Measurements from ENCODE around the gene ZNF24. TPM values are rescaled to one million over a fixed set of nuclear protein-coding genes. Genes with fewer than 3 reads are reported as not detected.
A peak's percentile ranks its signal among the peaks of the same experiment; 100 is the strongest.

ZNF24 gene
- total RNA-seq, 1 experiment from 2014 or later: 54.7 TPM

DNA sequence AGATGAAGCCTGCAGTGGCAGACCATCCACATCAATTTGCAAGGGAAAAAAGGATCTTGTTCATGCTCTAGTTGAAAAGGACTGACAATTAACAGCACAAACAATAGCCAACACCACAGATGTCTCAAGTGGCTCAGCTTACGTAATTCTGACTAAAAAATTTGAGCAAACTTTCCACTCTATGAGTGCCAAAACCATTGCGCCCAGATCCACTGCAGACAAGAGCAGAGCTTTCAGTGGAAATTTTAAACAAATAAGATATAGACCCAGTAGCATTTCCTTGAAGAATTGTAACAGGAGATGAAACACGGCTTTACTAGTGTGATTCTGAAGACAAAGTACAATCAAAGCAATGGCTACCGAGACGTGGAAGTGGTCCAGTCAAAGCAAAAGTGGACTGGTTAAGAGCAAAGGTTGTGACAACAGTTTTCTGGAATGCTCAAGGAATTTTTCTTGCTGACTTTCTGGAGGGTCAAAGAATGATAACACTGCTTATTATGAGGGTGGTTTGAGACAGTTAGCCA lies 44.9 kb upstream of the ZNF24 start:
- Histone ChIP-seq H3K27me3 (ENCODE audit: insufficient read depth, low read length) (0 out of 2 replicates have a peak, but pooled peaks cover 6% of the 10 kb centered on the region), H3K27ac (ENCODE audit: low read depth, low read length) (no peak overlapping the region), H3K4me1 (ENCODE audit: control insufficient read depth in 1 of 2, insufficient read depth in 2 of 2, low read length in 2 of 2) (0 out of 4 replicates have a peak, but pooled peaks cover 0 to 4% of the 10 kb centered on the region in 2 experiments), H3K36me3 (ENCODE audit: control insufficient read depth in 1 of 2, insufficient read depth in 2 of 2, low read length in 2 of 2) (no peaks in the 10 kb centered on the region), H3K4me2 (ENCODE audit: low read length) (no peak overlapping the region), H3K9me2 (ENCODE audit: insufficient read depth) (no peaks in the 10 kb centered on the region), H2AFZ (ENCODE audit: low read depth, low read length, poor library complexity, severe bottlenecking) (no peak overlapping the region), H3K9ac (ENCODE audit: low read length) (no peak overlapping the region), H3K4me3 (replicated peaks in 1 of 2; ENCODE audit: low read depth in 1 of 2, low read length in 2 of 2) (no peak overlapping the region), H3K79me2 (ENCODE audit: insufficient read depth, low read length) (no peaks in the 10 kb centered on the region), H4K20me1 (ENCODE audit: insufficient read depth) (no peaks in the 10 kb centered on the region), H3K9me3 (ENCODE audit: control insufficient read depth in 1 of 2, insufficient read depth in 1 of 2, low read depth in 1 of 2, low read length in 2 of 2) (no peaks in the 10 kb centered on the region; a peak in 1 of 4 replicates)
- POLR2A ChIA-PET: no interaction called here
- no peak for DNase-seq (ENCODE audit: low read depth, low spot score)
- CTCF ChIA-PET: no interaction called here
- RAD21 ChIA-PET (ENCODE audit: low non-redundant PET in 1 of 2, low total read pairs in 2 of 2, uncharacterized antibody in 2 of 2, unreplicated experiment in 2 of 2): no interaction called here
- intact Hi-C loops (cut with micrococcal nuclease): loop anchor here (5.0 to 10.0 kb wide), 3 partner anchors 384 to 583 kb away; partner anchors contain the start of gene RMP24
- TF ChIP-seq, protein P1, sequence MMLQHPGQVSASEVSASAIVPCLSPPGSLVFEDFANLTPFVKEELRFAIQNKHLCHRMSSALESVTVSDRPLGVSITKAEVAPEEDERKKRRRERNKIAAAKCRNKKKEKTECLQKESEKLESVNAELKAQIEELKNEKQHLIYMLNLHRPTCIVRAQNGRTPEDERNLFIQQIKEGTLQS (IDR thresholded peaks at IDR 0.05): no peak
- TF ChIP-seq, protein P2, sequence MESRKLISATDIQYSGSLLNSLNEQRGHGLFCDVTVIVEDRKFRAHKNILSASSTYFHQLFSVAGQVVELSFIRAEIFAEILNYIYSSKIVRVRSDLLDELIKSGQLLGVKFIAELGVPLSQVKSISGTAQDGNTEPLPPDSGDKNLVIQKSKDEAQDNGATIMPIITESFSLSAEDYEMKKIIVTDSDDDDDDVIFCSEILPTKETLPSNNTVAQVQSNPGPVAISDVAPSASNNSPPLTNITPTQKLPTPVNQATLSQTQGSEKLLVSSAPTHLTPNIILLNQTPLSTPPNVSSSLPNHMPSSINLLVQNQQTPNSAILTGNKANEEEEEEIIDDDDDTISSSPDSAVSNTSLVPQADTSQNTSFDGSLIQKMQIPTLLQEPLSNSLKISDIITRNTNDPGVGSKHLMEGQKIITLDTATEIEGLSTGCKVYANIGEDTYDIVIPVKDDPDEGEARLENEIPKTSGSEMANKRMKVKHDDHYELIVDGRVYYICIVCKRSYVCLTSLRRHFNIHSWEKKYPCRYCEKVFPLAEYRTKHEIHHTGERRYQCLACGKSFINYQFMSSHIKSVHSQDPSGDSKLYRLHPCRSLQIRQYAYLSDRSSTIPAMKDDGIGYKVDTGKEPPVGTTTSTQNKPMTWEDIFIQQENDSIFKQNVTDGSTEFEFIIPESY (IDR thresholded peaks at IDR 0.05; ENCODE audit: extremely low read depth, insufficient replicate concordance, low read length): no peak
- no peak for TF ChIP-seq SRF (IDR thresholded peaks at IDR 0.05; ENCODE audit: low read depth)
- BruUV-seq (replicated peaks): no TSS peak
- no peak for ATAC-seq

DNA sequence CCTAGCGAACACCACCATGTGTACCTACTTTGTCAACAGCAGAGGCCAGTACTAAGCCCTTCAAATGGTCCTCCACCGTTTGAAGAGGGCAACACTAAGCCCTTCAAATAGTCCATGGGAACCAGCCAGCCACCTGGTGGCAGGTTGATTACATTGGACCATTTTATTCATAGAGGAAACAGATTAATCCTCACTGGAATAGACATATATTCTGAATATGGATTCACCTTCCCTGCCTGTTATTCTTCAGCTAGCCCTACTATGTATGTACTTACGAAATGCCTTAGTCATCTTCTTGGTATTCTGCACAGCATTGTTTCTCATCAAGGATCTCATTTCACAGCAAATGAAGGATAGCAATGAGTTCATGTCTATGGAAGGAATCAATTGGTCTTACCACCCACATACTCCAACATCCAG lies 42.9 kb upstream of the ZNF24 start:
- Histone ChIP-seq H3K36me3 (ENCODE audit: control insufficient read depth in 1 of 2, insufficient read depth in 2 of 2, low read length in 2 of 2) (no peaks in the 10 kb centered on the region), H3K9me3 (ENCODE audit: control insufficient read depth in 1 of 2, insufficient read depth in 1 of 2, low read depth in 1 of 2, low read length in 2 of 2) (no peaks in the 10 kb centered on the region), H3K27me3 (ENCODE audit: insufficient read depth, low read length) (0 out of 2 replicates have a peak, but pooled peaks cover 6% of the 10 kb centered on the region), H3K27ac (ENCODE audit: low read depth, low read length) (no peak overlapping the region), H2AFZ (ENCODE audit: low read depth, low read length, poor library complexity, severe bottlenecking) (peak overlapping the region; percentile 40), H3K4me3 (replicated peaks in 1 of 2; ENCODE audit: low read depth in 1 of 2, low read length in 2 of 2) (no peak overlapping the region), H3K79me2 (ENCODE audit: insufficient read depth, low read length) (no peaks in the 10 kb centered on the region), H3K4me1 (ENCODE audit: control insufficient read depth in 1 of 2, insufficient read depth in 2 of 2, low read length in 2 of 2) (0 out of 4 replicates have a peak, but pooled peaks cover 0 to 4% of the 10 kb centered on the region in 2 experiments), H3K4me2 (ENCODE audit: low read length) (0 out of 2 replicates have a peak overlapping the region, but pooled peaks have one; percentile 24), H3K9me2 (ENCODE audit: insufficient read depth) (no peaks in the 10 kb centered on the region), H4K20me1 (ENCODE audit: insufficient read depth) (no peaks in the 10 kb centered on the region), H3K9ac (ENCODE audit: low read length) (no peak overlapping the region)
- ATAC-seq (peak; percentile 86), DNase-seq (ENCODE audit: low read depth, low spot score) (peak; percentile 37)
- intact Hi-C loops (cut with micrococcal nuclease): loop anchor here (5.0 to 10.0 kb wide), 3 partner anchors 382 to 585 kb away; partner anchors contain the start of gene RMP24
- BruUV-seq (replicated peaks): no TSS peak
- CTCF ChIA-PET: interaction anchor here (0.9 to 1.7 kb wide), 16 partner anchors 8 to 897 kb away, joined by 3 to 11 read pairs (median 5); partner anchors contain the start of gene ZNF396
- TF ChIP-seq SIN3A (IDR thresholded peaks at IDR 0.05; ENCODE audit: low read depth) (no peak), RAD21 (IDR thresholded peaks at IDR 0.05; ENCODE audit: low read depth) (peak; percentile 48), TCF7L2 (IDR thresholded peaks at IDR 0.05; ENCODE audit: borderline replicate concordance, extremely low read depth, insufficient read depth, insufficient read length) (no peak), JUND (IDR thresholded peaks at IDR 0.05) (no peak), CBX3 (IDR thresholded peaks at IDR 0.05; ENCODE audit: low read depth) (0 out of 2 replicates have a peak, but pooled peaks have one; percentile 32)
- TF ChIP-seq, protein P3, sequence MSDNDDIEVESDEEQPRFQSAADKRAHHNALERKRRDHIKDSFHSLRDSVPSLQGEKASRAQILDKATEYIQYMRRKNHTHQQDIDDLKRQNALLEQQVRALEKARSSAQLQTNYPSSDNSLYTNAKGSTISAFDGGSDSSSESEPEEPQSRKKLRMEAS (IDR thresholded peaks at IDR 0.05): no peak
- TF ChIP-seq, protein P4, sequence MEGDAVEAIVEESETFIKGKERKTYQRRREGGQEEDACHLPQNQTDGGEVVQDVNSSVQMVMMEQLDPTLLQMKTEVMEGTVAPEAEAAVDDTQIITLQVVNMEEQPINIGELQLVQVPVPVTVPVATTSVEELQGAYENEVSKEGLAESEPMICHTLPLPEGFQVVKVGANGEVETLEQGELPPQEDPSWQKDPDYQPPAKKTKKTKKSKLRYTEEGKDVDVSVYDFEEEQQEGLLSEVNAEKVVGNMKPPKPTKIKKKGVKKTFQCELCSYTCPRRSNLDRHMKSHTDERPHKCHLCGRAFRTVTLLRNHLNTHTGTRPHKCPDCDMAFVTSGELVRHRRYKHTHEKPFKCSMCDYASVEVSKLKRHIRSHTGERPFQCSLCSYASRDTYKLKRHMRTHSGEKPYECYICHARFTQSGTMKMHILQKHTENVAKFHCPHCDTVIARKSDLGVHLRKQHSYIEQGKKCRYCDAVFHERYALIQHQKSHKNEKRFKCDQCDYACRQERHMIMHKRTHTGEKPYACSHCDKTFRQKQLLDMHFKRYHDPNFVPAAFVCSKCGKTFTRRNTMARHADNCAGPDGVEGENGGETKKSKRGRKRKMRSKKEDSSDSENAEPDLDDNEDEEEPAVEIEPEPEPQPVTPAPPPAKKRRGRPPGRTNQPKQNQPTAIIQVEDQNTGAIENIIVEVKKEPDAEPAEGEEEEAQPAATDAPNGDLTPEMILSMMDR (IDR thresholded peaks at IDR 0.05 in 2 of 3, conservative IDR thresholded peaks at IDR 0.05 in 1 of 3; ENCODE audit: borderline replicate concordance in 1 of 3, insufficient read depth in 1 of 3, low read depth in 2 of 3, low read length in 2 of 3): peak; percentile 30 to 62 (median 48); a peak in 4 of 6 replicates
- TF ChIP-seq, protein P1 (IDR thresholded peaks at IDR 0.05): no peak
- POLR2A ChIA-PET: interaction anchor here (1.0 kb wide), 1 partner anchor 8 kb away, joined by 5 read pairs; no protein-coding TSS in a partner anchor
- RAD21 ChIA-PET (ENCODE audit: low non-redundant PET in 1 of 2, low total read pairs in 2 of 2, uncharacterized antibody in 2 of 2, unreplicated experiment in 2 of 2): interaction anchor here in 1 of 2 experiments (0.9 kb wide), 1 partner anchor 390 kb away, joined by 3 read pairs; no protein-coding TSS in a partner anchor

All from HCT116 (cell line).